ENCODE measurements around the gene RHBDL3.
"Not testable (repeated sequence)": the region's sequence is repeated elsewhere in the genome, so short reads cannot be mapped to it uniquely, and the experiment has no call there.

The RHBDL3 gene

GRCh38 chr17:32292094-32292493 is 26.5 kb downstream of the RHBDL3 start:
- no peak for DNase-seq

GRCh38 chr17:32297424-32297823 is 31.8 kb downstream of the RHBDL3 start:
- no peak for DNase-seq

- DNase-seq: no peak
Measured at GRCh38 chr17:32297860-32298259, 32.2 kb downstream of the RHBDL3 start.

- DNase-seq: no peak
Measured at GRCh38 chr17:32298298-32298697, 32.7 kb downstream of the RHBDL3 start.

- DNase-seq: no peak
Measured at GRCh38 chr17:32298721-32299579, 33.3 kb downstream of the RHBDL3 start.

GRCh38 chr17:32299580-32300164 is 34.0 kb downstream of the RHBDL3 start:
- no peak for DNase-seq

- no peak for DNase-seq
Measured at GRCh38 chr17:32302037-32302436, 36.4 kb downstream of the RHBDL3 start.

GRCh38 chr17:32302860-32303649 is 37.4 kb downstream of the RHBDL3 start:
- no peak for DNase-seq

- DNase-seq: no peak
Measured at GRCh38 chr17:32303781-32304288, 38.2 kb downstream of the RHBDL3 start.

- no peak for DNase-seq
Measured at GRCh38 chr17:32305049-32305448, 39.4 kb downstream of the RHBDL3 start.

GRCh38 chr17:32307658-32308057 is 42.0 kb downstream of the RHBDL3 start:
- no peak for DNase-seq

- DNase-seq: no peak
Measured at GRCh38 chr17:32311028-32311536, 45.5 kb downstream of the RHBDL3 start.

- DNase-seq: no peak
Measured at GRCh38 chr17:32314636-32315035, 49.0 kb downstream of the RHBDL3 start.

- no peak for DNase-seq
Measured at GRCh38 chr17:32315171-32315570, 49.5 kb downstream of the RHBDL3 start.

- DNase-seq: not testable (repeated sequence)
Measured at GRCh38 chr17:32316653-32317052, 51.0 kb downstream of the RHBDL3 start.

GRCh38 chr17:32317353-32317752 is 51.7 kb downstream of the RHBDL3 start:
- DNase-seq: no peak

GRCh38 chr17:32318071-32318470 is 52.4 kb downstream of the RHBDL3 start:
- DNase-seq: no peak

- DNase-seq: no peak
Measured at GRCh38 chr17:32319548-32319905, 53.9 kb downstream of the RHBDL3 start.

GRCh38 chr17:32320080-32320479 is 54.4 kb downstream of the RHBDL3 start:
- DNase-seq: not testable (repeated sequence)

- DNase-seq: no peak
Measured at GRCh38 chr17:32320847-32321246, 55.2 kb downstream of the RHBDL3 start.

GRCh38 chr17:32323046-32323445 is 57.4 kb downstream of the RHBDL3 start:
- DNase-seq: no peak

- no peak for DNase-seq
Measured at GRCh38 chr17:32323811-32324491, 58.3 kb downstream of the RHBDL3 start.

GRCh38 chr17:32327911-32328310 is 62.3 kb downstream of the RHBDL3 start:
- no peak for DNase-seq

All from cortex of kidney (tissue), 1 donor.